WTC11 (cell line): Measurements from ENCODE around the gene ISM1. TPM values are rescaled to one million over a fixed set of nuclear protein-coding genes. Genes with fewer than 3 reads are reported as not detected.
A peak's percentile ranks its signal among the peaks of the same experiment; 100 is the strongest.

Source experiments
- ARID4B ChIP-seq: sonication (generic); formaldehyde crosslinking; IDR thresholded peaks from 2 replicates; pipeline ENCODE4 v1.8.0; 2023; ENCODE audit warnings: missing genetic modification reagents, mild to moderate bottlenecking, borderline replicate concordance
- ATF1 ChIP-seq: sonication (generic); formaldehyde crosslinking; IDR thresholded peaks from 2 replicates; pipeline ENCODE4 v1.8.1; 2023; ENCODE audit warnings: mild to moderate bottlenecking, moderate library complexity, missing genetic modification reagents
- ELF4 ChIP-seq: sonication (generic); formaldehyde crosslinking; IDR thresholded peaks from 2 replicates; pipeline ENCODE4 v1.8.1; 2022; ENCODE audit warnings: low read depth, mild to moderate bottlenecking, moderate library complexity, missing genetic modification reagents
- ESRRA ChIP-seq: sonication (generic); formaldehyde crosslinking; IDR thresholded peaks from 2 replicates; pipeline ENCODE4 v1.8.1; 2022; ENCODE audit warnings: mild to moderate bottlenecking, missing genetic modification reagents, borderline replicate concordance
- FOXP4 ChIP-seq: sonication (generic); formaldehyde crosslinking; IDR thresholded peaks from 2 replicates; pipeline ENCODE4 v1.8.0; 2022; ENCODE audit warnings: mild to moderate bottlenecking, missing genetic modification reagents
- GRHL2 ChIP-seq: fragments of 250-450 bp; sonication (Bioruptor Pico); IDR thresholded peaks from 2 replicates; pipeline ENCODE4 v1.8.0; 2022; ENCODE audit warnings: mild to moderate bottlenecking, moderate library complexity; ENCODE audit not compliant: insufficient replicate concordance, severe bottlenecking
- GTF2I ChIP-seq: fragments of 250-450 bp; sonication (Bioruptor Pico); conservative IDR thresholded peaks from 2 replicates; pipeline ENCODE4 v1.4.0; 2021; ENCODE audit warnings: mild to moderate bottlenecking
- HMGXB4 ChIP-seq: sonication (generic); formaldehyde crosslinking; IDR thresholded peaks from 2 replicates; pipeline ENCODE4 v1.8.1; 2023; ENCODE audit warnings: mild to moderate bottlenecking, moderate library complexity, missing genetic modification reagents
- MXD4 ChIP-seq: fragments of 250-450 bp; sonication (Bioruptor Pico); IDR thresholded peaks from 2 replicates; pipeline ENCODE4 v1.8.0; 2021; ENCODE audit warnings: mild to moderate bottlenecking, moderate library complexity, borderline replicate concordance
- NR2C2 ChIP-seq: sonication (generic); formaldehyde crosslinking; IDR thresholded peaks from 2 replicates; pipeline ENCODE4 v1.8.0; 2022; ENCODE audit warnings: mild to moderate bottlenecking, missing genetic modification reagents
- RORB ChIP-seq: fragments of 250-450 bp; sonication (Bioruptor Pico); IDR thresholded peaks from 2 replicates; pipeline ENCODE4 v1.9.0; 2021; ENCODE audit warnings: mild to moderate bottlenecking
- SMAD3 ChIP-seq: sonication (generic); formaldehyde crosslinking; IDR thresholded peaks from 2 replicates; pipeline ENCODE4 v1.8.0; 2022; ENCODE audit warnings: missing genetic modification reagents, mild to moderate bottlenecking, borderline replicate concordance
- SP1 ChIP-seq: sonication (generic); formaldehyde crosslinking; conservative IDR thresholded peaks from 2 replicates; pipeline ENCODE4 v1.8.1; 2022; ENCODE audit warnings: missing genetic modification reagents
- TEAD1 ChIP-seq: sonication (generic); formaldehyde crosslinking; IDR thresholded peaks from 2 replicates; pipeline ENCODE4 v1.8.0; 2022; ENCODE audit warnings: mild to moderate bottlenecking, missing genetic modification reagents
- TP53 ChIP-seq: sonication (generic); formaldehyde crosslinking; IDR thresholded peaks from 2 replicates; pipeline ENCODE4 v1.8.1; 2023; ENCODE audit warnings: mild to moderate bottlenecking, missing genetic modification reagents
- ZNF121 ChIP-seq: sonication (generic); formaldehyde crosslinking; IDR thresholded peaks from 2 replicates; pipeline ENCODE4 v1.8.0; 2023; ENCODE audit warnings: missing genetic modification reagents
- ZNF425 ChIP-seq: fragments of 250-450 bp; sonication (Bioruptor Pico); conservative IDR thresholded peaks from 2 replicates; pipeline ENCODE4 v1.9.0; 2021; ENCODE audit warnings: mild to moderate bottlenecking
- ZNF671 ChIP-seq: fragments of 250-450 bp; sonication (Bioruptor Pico); IDR thresholded peaks from 2 replicates; pipeline ENCODE4 v1.8.0; 2021; ENCODE audit warnings: mild to moderate bottlenecking
- total RNA-seq: library from RNA; stranded (reverse); gene quantifications from 3 replicates; pipeline ENCODE4 v1.2.3, GENCODE V29; 2021
- TF ChIP-seq, protein P1 (sequence below): fragments of 250-450 bp; sonication (Bioruptor Pico); IDR thresholded peaks from 2 replicates; pipeline ENCODE4 v2.1.2; 2022; ENCODE audit warnings: mild to moderate bottlenecking, moderate library complexity
- TF ChIP-seq, protein P2 (sequence below): sonication (generic); formaldehyde crosslinking; IDR thresholded peaks from 2 replicates; pipeline ENCODE4 v1.8.1; 2023; ENCODE audit warnings: mild to moderate bottlenecking, missing genetic modification reagents, moderate library complexity
- TF ChIP-seq, protein P3 (sequence below): sonication (generic); formaldehyde crosslinking; IDR thresholded peaks from 2 replicates; pipeline ENCODE4 v1.8.0; 2023; ENCODE audit warnings: mild to moderate bottlenecking, missing genetic modification reagents
- TF ChIP-seq, protein P4 (sequence below): fragments of 250-450 bp; sonication (Bioruptor Pico); IDR thresholded peaks from 2 replicates; pipeline ENCODE4 v1.8.0; 2021; ENCODE audit warnings: mild to moderate bottlenecking

The ISM1 gene
- total RNA-seq, 1 experiment from 2014 or later = 0.52 TPM

DNA sequence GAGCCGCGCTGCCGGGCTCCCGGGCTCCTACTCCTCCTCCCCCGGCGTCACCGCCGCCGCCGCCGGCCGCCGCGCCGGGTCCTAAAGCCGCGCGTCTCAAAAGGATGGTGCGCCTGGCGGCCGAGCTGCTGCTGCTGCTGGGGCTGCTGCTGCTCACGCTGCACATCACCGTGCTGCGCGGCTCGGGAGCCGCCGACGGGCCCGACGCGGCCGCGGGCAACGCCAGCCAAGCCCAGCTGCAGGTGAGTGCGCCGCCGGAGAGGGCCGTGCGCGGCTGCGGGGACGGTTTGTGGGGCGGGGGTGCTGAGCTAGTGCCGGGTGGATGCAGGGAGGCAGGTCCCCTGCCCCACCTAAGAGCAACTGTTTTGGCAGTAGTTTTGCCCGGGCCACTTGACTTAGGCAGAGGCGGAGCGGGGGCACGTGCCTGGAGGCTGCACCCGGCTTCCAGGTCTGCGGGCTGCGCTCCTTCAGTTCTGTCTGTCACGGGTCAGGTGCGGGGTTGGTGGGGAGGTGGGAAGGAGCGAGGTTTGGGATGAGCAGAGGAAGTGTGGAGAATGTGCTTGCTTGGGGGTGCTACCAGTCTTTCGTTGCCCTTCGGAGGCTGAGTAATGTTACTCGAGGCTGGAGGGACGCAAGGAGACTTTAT lies 722 bp downstream of the ISM1 start (continued):
- TF ChIP-seq ARID4B (CRISPR knock-in tag) (peak; percentile 22; the same call in 1 of the 2 replicates), ESRRA (CRISPR knock-in tag) (no peak), MXD4 (CRISPR knock-in tag) (no peak), FOXP4 (CRISPR knock-in tag) (peak; percentile 85), GTF2I (CRISPR knock-in tag) (no peak), ATF1 (no peak), SP1 (peak; percentile 55; the same call in 1 of the 2 replicates), GRHL2 (CRISPR knock-in tag) (no peak), SMAD3 (CRISPR knock-in tag) (no peak), TEAD1 (peak; percentile 67; the same call in 1 of the 2 replicates), ZNF425 (CRISPR knock-in tag) (no peak), ZNF121 (CRISPR knock-in tag) (no peak), HMGXB4 (CRISPR knock-in tag) (peak; percentile 67), ELF4 (CRISPR knock-in tag) (no peak), TP53 (CRISPR knock-in tag) (no peak), ZNF671 (CRISPR knock-in tag) (no peak), NR2C2 (no peak), RORB (CRISPR knock-in tag) (no peak)
- TF ChIP-seq, protein P1, sequence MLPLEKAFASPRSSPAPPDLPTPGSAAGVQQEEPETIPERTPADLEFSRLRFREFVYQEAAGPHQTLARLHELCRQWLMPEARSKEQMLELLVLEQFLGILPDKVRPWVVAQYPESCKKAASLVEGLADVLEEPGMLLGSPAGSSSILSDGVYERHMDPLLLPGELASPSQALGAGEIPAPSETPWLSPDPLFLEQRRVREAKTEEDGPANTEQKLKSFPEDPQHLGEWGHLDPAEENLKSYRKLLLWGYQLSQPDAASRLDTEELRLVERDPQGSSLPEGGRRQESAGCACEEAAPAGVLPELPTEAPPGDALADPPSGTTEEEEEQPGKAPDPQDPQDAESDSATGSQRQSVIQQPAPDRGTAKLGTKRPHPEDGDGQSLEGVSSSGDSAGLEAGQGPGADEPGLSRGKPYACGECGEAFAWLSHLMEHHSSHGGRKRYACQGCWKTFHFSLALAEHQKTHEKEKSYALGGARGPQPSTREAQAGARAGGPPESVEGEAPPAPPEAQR (CRISPR knock-in tag) = no peak
- TF ChIP-seq, protein P2, sequence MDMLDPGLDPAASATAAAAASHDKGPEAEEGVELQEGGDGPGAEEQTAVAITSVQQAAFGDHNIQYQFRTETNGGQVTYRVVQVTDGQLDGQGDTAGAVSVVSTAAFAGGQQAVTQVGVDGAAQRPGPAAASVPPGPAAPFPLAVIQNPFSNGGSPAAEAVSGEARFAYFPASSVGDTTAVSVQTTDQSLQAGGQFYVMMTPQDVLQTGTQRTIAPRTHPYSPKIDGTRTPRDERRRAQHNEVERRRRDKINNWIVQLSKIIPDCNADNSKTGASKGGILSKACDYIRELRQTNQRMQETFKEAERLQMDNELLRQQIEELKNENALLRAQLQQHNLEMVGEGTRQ (CRISPR knock-in tag) = peak; percentile 66
- TF ChIP-seq, protein P3, sequence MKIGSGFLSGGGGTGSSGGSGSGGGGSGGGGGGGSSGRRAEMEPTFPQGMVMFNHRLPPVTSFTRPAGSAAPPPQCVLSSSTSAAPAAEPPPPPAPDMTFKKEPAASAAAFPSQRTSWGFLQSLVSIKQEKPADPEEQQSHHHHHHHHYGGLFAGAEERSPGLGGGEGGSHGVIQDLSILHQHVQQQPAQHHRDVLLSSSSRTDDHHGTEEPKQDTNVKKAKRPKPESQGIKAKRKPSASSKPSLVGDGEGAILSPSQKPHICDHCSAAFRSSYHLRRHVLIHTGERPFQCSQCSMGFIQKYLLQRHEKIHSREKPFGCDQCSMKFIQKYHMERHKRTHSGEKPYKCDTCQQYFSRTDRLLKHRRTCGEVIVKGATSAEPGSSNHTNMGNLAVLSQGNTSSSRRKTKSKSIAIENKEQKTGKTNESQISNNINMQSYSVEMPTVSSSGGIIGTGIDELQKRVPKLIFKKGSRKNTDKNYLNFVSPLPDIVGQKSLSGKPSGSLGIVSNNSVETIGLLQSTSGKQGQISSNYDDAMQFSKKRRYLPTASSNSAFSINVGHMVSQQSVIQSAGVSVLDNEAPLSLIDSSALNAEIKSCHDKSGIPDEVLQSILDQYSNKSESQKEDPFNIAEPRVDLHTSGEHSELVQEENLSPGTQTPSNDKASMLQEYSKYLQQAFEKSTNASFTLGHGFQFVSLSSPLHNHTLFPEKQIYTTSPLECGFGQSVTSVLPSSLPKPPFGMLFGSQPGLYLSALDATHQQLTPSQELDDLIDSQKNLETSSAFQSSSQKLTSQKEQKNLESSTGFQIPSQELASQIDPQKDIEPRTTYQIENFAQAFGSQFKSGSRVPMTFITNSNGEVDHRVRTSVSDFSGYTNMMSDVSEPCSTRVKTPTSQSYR (CRISPR knock-in tag) = no peak
- TF ChIP-seq, protein P4, sequence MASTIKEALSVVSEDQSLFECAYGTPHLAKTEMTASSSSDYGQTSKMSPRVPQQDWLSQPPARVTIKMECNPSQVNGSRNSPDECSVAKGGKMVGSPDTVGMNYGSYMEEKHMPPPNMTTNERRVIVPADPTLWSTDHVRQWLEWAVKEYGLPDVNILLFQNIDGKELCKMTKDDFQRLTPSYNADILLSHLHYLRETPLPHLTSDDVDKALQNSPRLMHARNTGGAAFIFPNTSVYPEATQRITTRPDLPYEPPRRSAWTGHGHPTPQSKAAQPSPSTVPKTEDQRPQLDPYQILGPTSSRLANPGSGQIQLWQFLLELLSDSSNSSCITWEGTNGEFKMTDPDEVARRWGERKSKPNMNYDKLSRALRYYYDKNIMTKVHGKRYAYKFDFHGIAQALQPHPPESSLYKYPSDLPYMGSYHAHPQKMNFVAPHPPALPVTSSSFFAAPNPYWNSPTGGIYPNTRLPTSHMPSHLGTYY (CRISPR knock-in tag) = no peak
